ENCODE measurements around the gene IRS1.

The IRS1 gene

GRCh38 chr2:226790431-226790830 lies 9.2 kb downstream of the IRS1 start:
- no peak for DNase-seq

- no peak for DNase-seq
Observed at GRCh38 chr2:226790011-226790410, 9.6 kb downstream of the IRS1 start.

GRCh38 chr2:226788881-226789490 lies 10.6 kb downstream of the IRS1 start:
- no peak for DNase-seq

- no peak for DNase-seq
Observed at GRCh38 chr2:226788064-226788463, 11.6 kb downstream of the IRS1 start.

- no peak for DNase-seq
Observed at GRCh38 chr2:226783885-226784284, 15.7 kb downstream of the IRS1 start.

GRCh38 chr2:226782092-226782713 lies 17.4 kb downstream of the IRS1 start:
- no peak for DNase-seq

GRCh38 chr2:226780431-226780830 lies 19.2 kb downstream of the IRS1 start:
- DNase-seq: no peak

GRCh38 chr2:226777611-226778010 lies 22.0 kb downstream of the IRS1 start:
- no peak for DNase-seq

GRCh38 chr2:226776104-226776503 lies 23.5 kb downstream of the IRS1 start:
- no peak for DNase-seq

- no peak for DNase-seq
Observed at GRCh38 chr2:226775032-226775509, 24.5 kb downstream of the IRS1 start.

GRCh38 chr2:226773291-226773690 lies 26.3 kb downstream of the IRS1 start:
- DNase-seq: no peak

- no peak for DNase-seq
Observed at GRCh38 chr2:226772389-226773179, 27.0 kb downstream of the IRS1 start.

- no peak for DNase-seq
Observed at GRCh38 chr2:226771067-226771466, 28.6 kb downstream of the IRS1 start.

GRCh38 chr2:226767056-226767813 lies 32.4 kb downstream of the IRS1 start:
- DNase-seq: no peak

- no peak for DNase-seq
Observed at GRCh38 chr2:226766352-226767055, 33.1 kb downstream of the IRS1 start.

- no peak for DNase-seq
Observed at GRCh38 chr2:226763320-226763719, 36.3 kb downstream of the IRS1 start.

GRCh38 chr2:226761195-226761583 lies 38.4 kb downstream of the IRS1 start:
- DNase-seq: no peak

GRCh38 chr2:226760412-226761194 lies 39.0 kb downstream of the IRS1 start:
- DNase-seq: no peak

GRCh38 chr2:226759768-226760167 lies 39.9 kb downstream of the IRS1 start:
- DNase-seq: no peak

- DNase-seq: no peak
Observed at GRCh38 chr2:226758921-226759640, 40.5 kb downstream of the IRS1 start.

- DNase-seq: no peak
Observed at GRCh38 chr2:226756131-226756530, 43.5 kb downstream of the IRS1 start.

All from effector CD8-positive, alpha-beta T cell (primary cell).